VCaP (cell line): Measurements from ENCODE around the gene GEMIN7.

Experiments
- H3K27ac ChIP-seq: fragments of 450-650 bp; 2 replicates; pipeline ENCODE4 v1.5.1; 2017
- CTCF ChIP-seq: fragments of 450-650 bp; conservative IDR thresholded peaks from 2 replicates; pipeline ENCODE4 v1.5.1; 2017; ENCODE audit warnings: mild to moderate bottlenecking, moderate library complexity

The GEMIN7 gene

GRCh38 chr19:45051929-45052579 lies 27.0 kb upstream of the GEMIN7 start:
- H3K27ac ChIP-seq: peak overlapping the region; percentile 8; the same call in 1 of the 2 replicates
- TF ChIP-seq CTCF: no peak

DNA sequence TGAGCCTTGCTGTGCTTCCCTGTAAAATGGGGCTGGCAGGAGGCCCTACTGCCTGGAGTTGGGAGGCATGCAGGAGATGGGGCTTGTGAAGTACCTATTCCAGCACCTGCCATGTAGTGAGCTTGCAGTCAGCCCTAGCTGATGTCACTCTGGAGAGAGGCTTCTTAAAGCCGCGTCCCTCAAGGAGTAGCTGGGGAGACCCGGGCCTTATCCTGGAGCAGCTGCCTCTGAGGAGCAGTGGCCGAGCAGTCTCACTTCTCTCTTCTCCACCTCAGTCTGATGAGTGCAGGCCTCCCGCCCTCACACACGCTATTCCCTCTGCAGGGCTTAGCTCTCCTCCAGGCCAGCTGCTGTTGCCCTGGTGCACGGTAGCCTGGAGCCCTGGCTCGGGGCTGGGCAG lies 22.2 kb upstream of the GEMIN7 start:
- no peak overlapping the region for H3K27ac ChIP-seq

DNA sequence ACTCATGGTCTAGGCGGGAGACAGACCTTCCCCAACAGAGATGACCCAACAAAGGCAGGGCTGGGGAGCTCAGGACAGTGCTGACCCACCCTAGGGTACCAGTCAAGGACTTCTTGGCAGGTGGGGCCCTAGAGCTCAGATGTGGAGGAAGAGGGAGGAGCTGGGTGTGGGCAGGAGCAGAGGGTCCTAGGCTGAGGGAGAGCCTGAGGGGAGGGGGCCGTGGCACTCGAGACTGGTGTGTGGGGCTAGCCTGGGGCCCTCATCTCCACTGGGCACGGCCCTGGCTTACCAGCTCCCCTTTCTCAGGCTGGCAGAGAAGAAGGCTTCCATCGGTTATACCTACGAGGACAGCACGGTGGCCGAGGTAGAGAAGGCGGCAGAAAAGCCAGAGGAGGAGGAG lies 21.6 kb upstream of the GEMIN7 start:
- TF ChIP-seq CTCF: no peak
- no peak overlapping the region for H3K27ac ChIP-seq

More for the DNA sequence above, 22.2 kb upstream of the GEMIN7 start:
- TF ChIP-seq CTCF: no peak

DNA sequence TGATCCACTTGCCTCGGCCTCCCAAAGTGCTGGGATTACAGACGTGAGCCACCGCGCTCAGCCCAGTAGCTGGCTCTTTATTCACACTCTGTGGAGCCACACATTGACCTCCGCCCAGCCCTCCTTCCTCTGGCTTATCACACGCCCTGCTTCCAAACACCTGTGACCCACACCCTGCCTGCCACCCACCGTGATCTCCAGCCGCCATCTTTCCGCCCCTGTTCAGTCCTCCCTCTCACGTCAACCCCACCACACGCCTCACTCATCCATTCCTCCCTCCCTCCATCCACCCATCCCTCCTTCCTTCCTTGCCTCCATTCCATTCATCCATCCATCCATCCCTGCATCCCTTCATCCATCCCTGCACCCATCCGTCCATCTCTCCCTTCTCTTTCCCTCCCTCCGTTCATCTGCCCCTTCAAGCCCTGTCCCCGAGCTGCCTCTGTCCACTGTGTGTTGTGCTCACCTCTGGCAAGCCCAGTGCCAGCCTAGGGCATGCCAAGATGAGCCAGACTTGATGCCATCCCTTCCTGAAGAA lies 20.4 kb upstream of the GEMIN7 start:
- no peak overlapping the region for H3K27ac ChIP-seq
- TF ChIP-seq CTCF: no peak

GRCh38 chr19:45059258-45059965 lies 19.6 kb upstream of the GEMIN7 start:
- peak; percentile 97 for TF ChIP-seq CTCF
- no peak overlapping the region for H3K27ac ChIP-seq

GRCh38 chr19:45061965-45062364 lies 17.1 kb upstream of the GEMIN7 start:
- TF ChIP-seq CTCF: no peak
- no peak overlapping the region for H3K27ac ChIP-seq

DNA sequence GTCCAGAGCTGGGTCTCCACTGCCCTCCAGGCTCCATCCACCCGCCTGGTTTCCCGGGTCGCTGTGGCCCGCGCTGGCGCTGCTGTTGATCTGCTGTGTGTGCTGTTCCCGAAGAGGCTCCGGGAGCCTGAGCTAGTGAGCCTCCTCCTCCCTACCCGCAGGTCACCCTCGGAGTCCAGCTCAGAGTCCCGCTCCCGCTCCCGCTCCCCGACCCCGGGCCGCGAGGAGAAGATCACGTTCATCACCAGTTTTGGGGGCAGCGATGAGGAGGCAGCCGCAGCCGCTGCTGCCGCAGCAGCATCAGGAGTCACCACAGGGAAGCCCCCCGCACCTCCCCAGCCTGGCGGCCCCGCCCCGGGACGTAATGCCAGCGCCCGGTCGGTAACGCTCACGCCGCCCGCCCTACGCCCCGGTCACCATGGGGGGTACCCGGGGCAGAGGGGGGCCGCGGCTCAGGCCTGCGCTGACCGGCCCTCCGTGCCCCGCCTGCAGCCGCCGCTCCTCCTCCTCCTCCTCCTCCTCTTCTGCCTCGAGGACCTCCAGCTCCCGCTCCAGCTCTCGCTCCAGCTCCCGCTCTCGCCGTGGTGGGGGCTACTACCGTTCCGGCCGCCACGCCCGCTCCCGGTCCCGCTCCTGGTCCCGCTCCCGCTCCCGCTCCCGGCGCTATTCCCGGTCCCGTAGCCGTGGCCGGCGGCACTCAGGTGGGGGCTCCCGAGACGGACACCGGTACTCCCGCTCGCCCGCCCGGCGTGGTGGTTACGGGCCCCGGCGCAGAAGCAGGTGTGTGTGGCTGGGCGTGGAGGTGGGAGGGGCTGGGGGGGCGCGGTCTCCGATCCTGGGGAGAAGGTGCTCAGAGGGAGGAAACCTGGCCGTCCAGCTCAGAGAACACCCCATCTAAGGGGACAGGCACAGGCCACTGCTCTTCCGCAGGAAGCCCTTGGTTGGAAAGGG lies 14.9 kb upstream of the GEMIN7 start:
- no peak overlapping the region for H3K27ac ChIP-seq
- no peak for TF ChIP-seq CTCF
